Measurements from ENCODE around the gene ROR2. TPM values are rescaled to one million over a fixed set of nuclear protein-coding genes. Genes with fewer than 3 reads are reported as not detected.
A peak's percentile ranks its signal among the peaks of the same experiment; 100 is the strongest.

Gene ROR2
- polyA plus RNA-seq, 2 donors: 1.7 to 3.6 TPM

DNA sequence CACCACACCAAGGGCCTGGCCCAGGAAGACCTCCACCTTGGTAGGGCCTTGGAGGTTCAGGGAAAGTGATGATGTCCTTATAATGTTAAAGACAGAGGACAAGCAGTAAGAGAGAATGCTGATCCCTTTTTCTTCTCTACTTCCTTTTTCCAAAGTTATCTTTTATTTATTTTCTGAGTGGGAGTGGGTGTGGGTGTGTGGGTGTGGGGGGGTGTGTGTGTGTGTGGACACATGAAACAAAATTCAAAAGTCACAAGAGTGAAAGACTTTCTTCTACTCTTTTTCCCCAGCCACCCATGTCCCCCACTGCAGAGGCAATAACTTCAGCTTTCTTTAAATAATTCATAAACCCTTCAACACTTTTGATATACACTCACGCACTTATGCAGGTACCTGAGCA lies 70.8 kb downstream of the ROR2 start:
- H3K9me3 ChIP-seq (ENCODE audit: control insufficient read depth in 2 of 2, insufficient read depth in 1 of 2, low read depth in 1 of 2, low read length in 1 of 2): no peaks in the 10 kb centered on the region
- no peaks in the 10 kb centered on the region for H3K4me1 ChIP-seq (ENCODE audit: control insufficient read depth in 2 of 2, insufficient read depth in 2 of 2, low read length in 1 of 2)
- WGBS, 2 donors: 93 to 96% methylated on average over 1 of the region's 1 CpG
- no peaks in the 10 kb centered on the region for H3K36me3 ChIP-seq (ENCODE audit: control insufficient read depth in 2 of 2, insufficient read depth in 2 of 2, low read length in 1 of 2)
- no peak overlapping the region for H3K27ac ChIP-seq (ENCODE audit: low read depth in 2 of 2, low read length in 1 of 2)
- no peaks in the 10 kb centered on the region for H3K27me3 ChIP-seq (ENCODE audit: control insufficient read depth in 1 of 2, insufficient read depth in 2 of 2, low read length in 2 of 2)
- no peak overlapping the region for H3K4me3 ChIP-seq (ENCODE audit: low read depth in 1 of 2, low read length in 2 of 2)

DNA sequence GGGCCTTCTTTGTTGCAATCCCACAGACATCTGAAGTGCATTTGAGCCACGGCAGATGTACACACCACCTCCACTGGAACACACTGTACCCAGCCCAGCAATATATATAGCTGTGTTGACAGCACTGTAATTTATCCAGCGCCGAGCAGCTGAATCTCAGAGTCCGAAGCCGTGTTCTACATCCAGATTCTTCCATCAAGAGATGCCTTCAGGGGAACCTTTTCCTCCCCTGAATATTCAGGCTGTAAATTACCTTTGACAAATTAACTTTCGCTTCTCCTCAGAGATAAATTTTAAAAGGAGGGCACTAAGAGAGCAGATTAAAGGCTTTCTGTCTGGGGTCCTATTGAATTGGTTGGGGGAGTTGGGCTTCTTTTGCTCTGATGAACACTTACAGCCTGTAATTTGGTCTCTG lies 76.4 kb downstream of the ROR2 start:
- Histone ChIP-seq H3K4me3 (ENCODE audit: low read depth in 1 of 2, low read length in 2 of 2) (no peak overlapping the region), H3K9me3 (ENCODE audit: control insufficient read depth in 2 of 2, insufficient read depth in 1 of 2, low read depth in 1 of 2, low read length in 1 of 2) (no peaks in the 10 kb centered on the region), H3K27me3 (ENCODE audit: control insufficient read depth in 1 of 2, insufficient read depth in 2 of 2, low read length in 2 of 2) (no peaks in the 10 kb centered on the region), H3K4me1 (ENCODE audit: control insufficient read depth in 2 of 2, insufficient read depth in 2 of 2, low read length in 1 of 2) (no peaks in the 10 kb centered on the region), H3K27ac (ENCODE audit: low read depth in 2 of 2, low read length in 1 of 2) (peak overlapping the region in 1 of 2 donors; percentile 40), H3K36me3 (ENCODE audit: control insufficient read depth in 2 of 2, insufficient read depth in 2 of 2, low read length in 1 of 2) (no peaks in the 10 kb centered on the region)
- 85 to 86% methylated on average over 6 of the region's 6 CpGs for WGBS, 2 donors

DNA sequence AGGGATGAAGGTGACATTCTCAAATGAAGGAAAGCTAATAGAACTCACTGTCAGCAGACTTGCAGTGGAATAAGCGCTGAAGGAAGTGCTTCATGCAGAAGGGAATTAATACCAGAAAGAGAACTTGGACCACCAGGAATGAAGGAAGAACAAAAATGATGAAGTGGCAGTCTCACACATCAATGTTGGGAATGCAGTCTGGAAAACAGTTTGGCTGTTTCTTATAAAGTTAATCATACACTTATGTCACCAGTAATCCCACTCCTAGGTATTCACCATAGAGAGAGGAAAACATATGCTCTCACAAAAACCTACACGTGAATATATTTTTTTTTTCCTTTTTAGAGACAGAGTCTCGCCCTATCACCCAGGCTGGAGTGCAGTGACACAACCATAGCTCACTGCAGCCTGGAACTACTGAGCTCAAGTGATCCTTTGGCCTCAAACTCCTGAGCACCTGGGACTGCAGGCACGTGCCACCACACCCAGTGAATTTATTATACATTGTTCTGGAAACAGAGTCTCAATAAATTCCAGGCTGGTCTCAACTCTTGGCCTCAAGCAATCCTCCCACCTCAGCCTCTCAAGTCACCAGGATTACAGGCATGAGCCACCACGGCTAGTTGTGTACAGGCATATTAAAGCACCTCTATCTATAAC lies 81.2 kb downstream of the ROR2 start:
- H3K4me3 ChIP-seq (ENCODE audit: low read depth in 1 of 2, low read length in 2 of 2): no peak overlapping the region
- no peak overlapping the region for H3K27ac ChIP-seq (ENCODE audit: low read depth in 2 of 2, low read length in 1 of 2)
- WGBS, 2 donors: 66 to 69% methylated on average over 5 of the region's 5 CpGs
- H3K9me3 ChIP-seq (ENCODE audit: control insufficient read depth in 2 of 2, insufficient read depth in 1 of 2, low read depth in 1 of 2, low read length in 1 of 2): no peaks in the 10 kb centered on the region
- no peaks in the 10 kb centered on the region for H3K36me3 ChIP-seq (ENCODE audit: control insufficient read depth in 2 of 2, insufficient read depth in 2 of 2, low read length in 1 of 2)
- H3K4me1 ChIP-seq (ENCODE audit: control insufficient read depth in 2 of 2, insufficient read depth in 2 of 2, low read length in 1 of 2): no peaks in the 10 kb centered on the region
- peaks cover 0 to 3% of the 10 kb centered on the region in 2 donors for H3K27me3 ChIP-seq (ENCODE audit: control insufficient read depth in 1 of 2, insufficient read depth in 2 of 2, low read length in 2 of 2)

DNA sequence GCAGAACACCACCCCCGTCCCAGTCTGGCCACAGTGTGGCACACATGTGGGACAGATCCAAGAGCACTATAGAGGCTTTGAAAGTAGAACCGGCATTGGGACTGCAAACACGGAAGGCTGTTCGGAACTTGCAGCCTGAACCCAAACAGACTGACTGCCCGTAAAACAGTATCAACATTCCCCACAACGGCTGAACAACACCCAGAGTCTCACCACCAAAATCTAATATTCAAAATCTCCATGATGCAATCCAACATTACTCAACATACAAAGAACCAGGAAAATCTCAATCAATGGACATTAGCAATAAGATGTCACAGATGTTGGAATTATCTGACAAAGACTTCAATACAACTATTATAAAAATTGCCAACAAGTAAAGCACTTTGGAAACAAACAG lies 82.3 kb downstream of the ROR2 start:
- Histone ChIP-seq H3K4me3 (ENCODE audit: low read depth in 1 of 2, low read length in 2 of 2) (no peak overlapping the region), H3K27ac (ENCODE audit: low read depth in 2 of 2, low read length in 1 of 2) (no peak overlapping the region), H3K36me3 (ENCODE audit: control insufficient read depth in 2 of 2, insufficient read depth in 2 of 2, low read length in 1 of 2) (no peaks in the 10 kb centered on the region), H3K4me1 (ENCODE audit: control insufficient read depth in 2 of 2, insufficient read depth in 2 of 2, low read length in 1 of 2) (no peaks in the 10 kb centered on the region), H3K27me3 (ENCODE audit: control insufficient read depth in 1 of 2, insufficient read depth in 2 of 2, low read length in 2 of 2) (peaks cover 0 to 3% of the 10 kb centered on the region in 2 donors), H3K9me3 (ENCODE audit: control insufficient read depth in 2 of 2, insufficient read depth in 1 of 2, low read depth in 1 of 2, low read length in 1 of 2) (no peaks in the 10 kb centered on the region)
- 64 to 80% methylated on average over 6 of the region's 6 CpGs for WGBS, 2 donors

DNA sequence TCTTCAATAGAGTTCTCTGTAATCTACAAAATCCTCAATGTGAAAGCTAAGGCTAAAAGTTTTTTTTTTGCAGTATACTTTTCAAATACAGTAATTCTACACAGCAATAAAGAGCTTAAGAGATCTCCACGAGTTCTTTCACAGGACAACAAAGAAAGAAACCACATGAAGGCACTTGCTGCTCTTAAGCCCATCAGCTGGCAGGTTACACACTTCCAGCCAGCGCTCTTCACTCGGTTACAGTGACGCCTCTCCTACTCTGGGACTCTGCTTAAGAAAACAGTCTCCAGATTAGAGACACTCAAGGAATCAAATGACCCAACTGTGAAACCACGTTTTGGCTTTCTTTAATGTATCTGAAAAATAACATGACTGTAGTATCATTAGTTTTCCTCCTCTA lies 85.0 kb downstream of the ROR2 start:
- Histone ChIP-seq H3K9me3 (ENCODE audit: control insufficient read depth in 2 of 2, insufficient read depth in 1 of 2, low read depth in 1 of 2, low read length in 1 of 2) (no peaks in the 10 kb centered on the region), H3K27ac (ENCODE audit: low read depth in 2 of 2, low read length in 1 of 2) (peak overlapping the region in 1 of 2 donors; percentile 18), H3K4me1 (ENCODE audit: control insufficient read depth in 2 of 2, insufficient read depth in 2 of 2, low read length in 1 of 2) (no peaks in the 10 kb centered on the region), H3K27me3 (ENCODE audit: control insufficient read depth in 1 of 2, insufficient read depth in 2 of 2, low read length in 2 of 2) (peaks cover 0 to 3% of the 10 kb centered on the region in 2 donors), H3K4me3 (ENCODE audit: low read depth in 1 of 2, low read length in 2 of 2) (no peak overlapping the region), H3K36me3 (ENCODE audit: control insufficient read depth in 2 of 2, insufficient read depth in 2 of 2, low read length in 1 of 2) (no peaks in the 10 kb centered on the region)
- WGBS, 2 donors: 21 to 37% methylated on average over 5 of the region's 5 CpGs

DNA sequence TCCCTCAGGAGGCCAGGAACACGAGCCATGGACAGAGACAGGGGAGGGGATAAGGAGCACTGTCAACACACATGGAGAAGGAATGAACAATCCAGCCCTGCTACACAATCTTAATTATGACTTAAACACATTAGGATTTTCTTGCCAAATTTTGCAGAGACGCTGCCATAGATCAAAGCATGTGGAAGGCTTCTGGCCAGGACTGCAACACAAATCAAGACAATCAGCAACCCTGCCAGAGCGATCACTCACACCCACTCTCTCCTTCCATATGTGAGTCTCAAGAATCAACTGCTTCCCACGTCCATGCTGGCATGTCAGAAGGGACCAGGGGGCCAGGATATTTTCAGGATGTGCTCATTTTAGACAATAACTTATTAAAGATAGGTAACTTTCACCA lies 85.6 kb downstream of the ROR2 start:
- Histone ChIP-seq H3K36me3 (ENCODE audit: control insufficient read depth in 2 of 2, insufficient read depth in 2 of 2, low read length in 1 of 2) (no peaks in the 10 kb centered on the region), H3K9me3 (ENCODE audit: control insufficient read depth in 2 of 2, insufficient read depth in 1 of 2, low read depth in 1 of 2, low read length in 1 of 2) (no peaks in the 10 kb centered on the region), H3K4me3 (ENCODE audit: low read depth in 1 of 2, low read length in 2 of 2) (no peak overlapping the region), H3K4me1 (ENCODE audit: control insufficient read depth in 2 of 2, insufficient read depth in 2 of 2, low read length in 1 of 2) (no peaks in the 10 kb centered on the region), H3K27ac (ENCODE audit: low read depth in 2 of 2, low read length in 1 of 2) (no peak overlapping the region), H3K27me3 (ENCODE audit: control insufficient read depth in 1 of 2, insufficient read depth in 2 of 2, low read length in 2 of 2) (peaks cover 0 to 3% of the 10 kb centered on the region in 2 donors)
- 23 to 39% methylated on average over 4 of the region's 4 CpGs for WGBS, 2 donors

DNA sequence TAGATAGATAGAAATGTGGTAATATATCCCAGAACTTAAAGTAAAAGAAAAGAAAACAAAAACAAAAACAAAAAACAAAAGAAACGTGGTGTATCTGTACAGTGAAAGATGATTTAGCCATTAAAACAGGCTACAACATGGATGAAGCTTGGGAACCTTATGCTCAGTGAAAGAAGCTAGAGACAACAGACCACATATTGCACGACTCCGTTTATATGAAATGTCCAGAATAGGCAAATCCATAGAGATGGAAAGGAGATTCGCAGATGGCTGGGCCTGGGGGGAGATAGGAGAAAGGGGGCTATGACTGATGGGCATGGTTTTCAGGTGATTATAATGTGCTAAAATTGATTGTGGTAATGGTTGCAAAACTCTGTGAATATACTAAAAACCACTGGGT lies 86.6 kb downstream of the ROR2 start:
- Histone ChIP-seq H3K27ac (ENCODE audit: low read depth in 2 of 2, low read length in 1 of 2) (no peak overlapping the region), H3K4me3 (ENCODE audit: low read depth in 1 of 2, low read length in 2 of 2) (no peak overlapping the region), H3K4me1 (ENCODE audit: control insufficient read depth in 2 of 2, insufficient read depth in 2 of 2, low read length in 1 of 2) (peaks cover 0 to 3% of the 10 kb centered on the region in 2 donors), H3K27me3 (ENCODE audit: control insufficient read depth in 1 of 2, insufficient read depth in 2 of 2, low read length in 2 of 2) (peaks cover 0 to 3% of the 10 kb centered on the region in 2 donors), H3K36me3 (ENCODE audit: control insufficient read depth in 2 of 2, insufficient read depth in 2 of 2, low read length in 1 of 2) (no peaks in the 10 kb centered on the region), H3K9me3 (ENCODE audit: control insufficient read depth in 2 of 2, insufficient read depth in 1 of 2, low read depth in 1 of 2, low read length in 1 of 2) (no peaks in the 10 kb centered on the region)
- 79 to 80% methylated on average over 4 of the region's 4 CpGs for WGBS, 2 donors

DNA sequence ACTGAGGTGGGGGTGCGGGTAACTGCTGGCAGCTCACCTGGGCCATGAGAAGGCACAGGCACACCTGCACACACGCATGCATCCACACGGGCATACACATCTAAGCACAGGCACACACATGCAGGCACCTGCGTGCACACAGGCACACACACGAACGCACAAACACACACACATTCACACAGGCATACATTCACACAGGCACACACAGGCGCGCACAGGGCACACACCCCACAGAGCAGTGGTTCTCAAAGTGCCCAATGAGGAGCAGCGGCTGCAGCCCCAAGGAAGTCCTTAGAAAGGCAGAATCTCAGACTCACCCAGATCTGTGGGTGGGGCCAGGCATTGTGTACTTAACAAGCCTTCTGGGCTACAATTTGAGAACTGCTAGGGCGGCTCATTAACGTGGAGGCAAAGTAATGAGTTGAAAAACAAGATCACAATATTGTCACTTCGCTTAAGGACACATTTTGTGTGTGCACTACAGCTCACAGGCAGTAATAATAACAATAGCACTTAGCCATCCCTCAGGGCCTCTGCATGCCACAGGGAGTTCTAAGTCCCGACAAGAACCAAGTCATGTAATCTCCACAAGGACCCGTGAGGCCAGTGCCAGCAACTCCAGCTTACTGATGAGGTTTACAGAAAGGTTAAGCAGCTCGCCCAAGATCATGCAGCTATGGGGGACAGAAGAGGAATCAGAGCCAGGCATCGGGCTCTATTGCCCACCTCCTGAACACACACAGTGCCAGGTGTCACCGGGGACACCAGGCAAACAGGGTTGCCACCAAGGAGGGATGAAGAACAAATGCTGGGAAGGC lies 91.6 kb downstream of the ROR2 start:
- Histone ChIP-seq H3K27me3 (ENCODE audit: control insufficient read depth in 1 of 2, insufficient read depth in 2 of 2, low read length in 2 of 2) (no peaks in the 10 kb centered on the region), H3K4me1 (ENCODE audit: control insufficient read depth in 2 of 2, insufficient read depth in 2 of 2, low read length in 1 of 2) (peaks cover 0 to 7% of the 10 kb centered on the region in 2 donors), H3K27ac (ENCODE audit: low read depth in 2 of 2, low read length in 1 of 2) (peak overlapping the region in 1 of 2 donors; percentile 35), H3K9me3 (ENCODE audit: control insufficient read depth in 2 of 2, insufficient read depth in 1 of 2, low read depth in 1 of 2, low read length in 1 of 2) (no peaks in the 10 kb centered on the region), H3K4me3 (ENCODE audit: low read depth in 1 of 2, low read length in 2 of 2) (no peak overlapping the region), H3K36me3 (ENCODE audit: control insufficient read depth in 2 of 2, insufficient read depth in 2 of 2, low read length in 1 of 2) (no peaks in the 10 kb centered on the region)
- WGBS, 2 donors: 78% methylated on average over 17 of the region's 17 CpGs

DNA sequence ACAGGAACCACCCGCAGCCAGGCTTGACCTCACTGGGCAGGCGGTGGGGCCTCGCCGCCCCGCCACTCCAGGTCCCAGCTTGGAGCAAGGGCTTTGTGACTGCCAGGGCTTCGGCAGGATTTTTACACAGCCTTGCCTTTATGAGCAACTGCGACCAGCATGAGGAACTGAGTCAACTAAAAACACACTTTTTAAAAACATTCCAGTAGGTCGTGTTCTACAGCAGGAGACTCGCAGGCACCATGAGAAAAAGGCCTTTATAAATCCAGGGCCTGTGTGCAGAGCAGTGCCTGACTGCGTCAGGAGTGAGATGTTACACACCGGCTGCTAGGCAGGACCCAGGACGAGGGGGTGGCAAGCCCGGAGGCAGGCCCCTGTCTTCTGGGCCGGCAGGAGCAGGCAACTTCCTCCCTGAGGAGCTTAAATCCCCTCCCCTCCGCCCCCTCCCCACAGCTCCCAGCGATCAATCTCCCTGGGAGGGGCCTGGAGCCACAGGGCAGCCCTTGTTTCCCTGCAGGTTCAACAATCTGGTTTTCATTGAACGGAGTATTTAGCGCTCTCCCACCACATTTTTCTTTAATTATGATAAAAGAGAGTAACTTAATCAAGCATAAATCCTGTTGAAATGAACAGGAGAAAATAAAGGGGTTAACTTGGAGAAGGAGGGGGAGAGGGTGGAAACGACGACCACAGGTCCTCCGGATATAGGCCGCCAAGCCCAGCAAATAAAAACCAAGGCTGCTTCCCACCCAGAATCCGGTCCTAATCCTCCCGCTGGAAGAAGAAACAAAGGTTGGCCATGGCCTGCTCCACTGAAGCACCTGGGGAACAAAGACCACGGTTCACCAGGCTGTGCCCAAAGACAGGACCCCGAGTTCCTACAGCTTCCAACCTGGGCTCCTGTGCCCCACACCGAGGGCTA lies 92.5 kb downstream of the ROR2 start:
- 61 to 65% methylated on average over 27 of the region's 27 CpGs for WGBS, 2 donors
- H3K4me3 ChIP-seq (ENCODE audit: low read depth in 1 of 2, low read length in 2 of 2): no peak overlapping the region
- H3K4me1 ChIP-seq (ENCODE audit: control insufficient read depth in 2 of 2, insufficient read depth in 2 of 2, low read length in 1 of 2): peaks cover 0 to 7% of the 10 kb centered on the region in 2 donors
- no peaks in the 10 kb centered on the region for H3K36me3 ChIP-seq (ENCODE audit: control insufficient read depth in 2 of 2, insufficient read depth in 2 of 2, low read length in 1 of 2)
- H3K9me3 ChIP-seq (ENCODE audit: control insufficient read depth in 2 of 2, insufficient read depth in 1 of 2, low read depth in 1 of 2, low read length in 1 of 2): no peaks in the 10 kb centered on the region
- H3K27ac ChIP-seq (ENCODE audit: low read depth in 2 of 2, low read length in 1 of 2): peak overlapping the region in 1 of 2 donors; percentile 11
- H3K27me3 ChIP-seq (ENCODE audit: control insufficient read depth in 1 of 2, insufficient read depth in 2 of 2, low read length in 2 of 2): no peaks in the 10 kb centered on the region
